PC-3 (cell line): Measurements from ENCODE around the gene KDELR3.

Source experiments
- EZH2 ChIP-seq: fragments of 300-600 bp; sonication (generic); IDR thresholded peaks from one replicate; pipeline ENCODE4 v1.6.1; 2017; ENCODE audit warnings: antibody characterized with exemption, mild to moderate bottlenecking, low read length; ENCODE audit not compliant: unreplicated experiment
- EZH2phosphoT487 ChIP-seq: fragments of 300-600 bp; sonication (generic); IDR thresholded peaks from 2 replicates; pipeline ENCODE4 v1.6.1; 2018; ENCODE audit warnings: mild to moderate bottlenecking, antibody characterized with exemption, low read length, borderline replicate concordance
- TF ChIP-seq, protein P1 (sequence below): fragments of 300-600 bp; sonication (generic); conservative IDR thresholded peaks from 2 replicates; pipeline ENCODE4 v1.5.1; 2017; ENCODE audit warnings: antibody characterized with exemption, low read depth, mild to moderate bottlenecking, low read length

GRCh38 chr22:38503021-38503420 lies 35.1 kb downstream of the KDELR3 start:
- TF ChIP-seq, protein P1, sequence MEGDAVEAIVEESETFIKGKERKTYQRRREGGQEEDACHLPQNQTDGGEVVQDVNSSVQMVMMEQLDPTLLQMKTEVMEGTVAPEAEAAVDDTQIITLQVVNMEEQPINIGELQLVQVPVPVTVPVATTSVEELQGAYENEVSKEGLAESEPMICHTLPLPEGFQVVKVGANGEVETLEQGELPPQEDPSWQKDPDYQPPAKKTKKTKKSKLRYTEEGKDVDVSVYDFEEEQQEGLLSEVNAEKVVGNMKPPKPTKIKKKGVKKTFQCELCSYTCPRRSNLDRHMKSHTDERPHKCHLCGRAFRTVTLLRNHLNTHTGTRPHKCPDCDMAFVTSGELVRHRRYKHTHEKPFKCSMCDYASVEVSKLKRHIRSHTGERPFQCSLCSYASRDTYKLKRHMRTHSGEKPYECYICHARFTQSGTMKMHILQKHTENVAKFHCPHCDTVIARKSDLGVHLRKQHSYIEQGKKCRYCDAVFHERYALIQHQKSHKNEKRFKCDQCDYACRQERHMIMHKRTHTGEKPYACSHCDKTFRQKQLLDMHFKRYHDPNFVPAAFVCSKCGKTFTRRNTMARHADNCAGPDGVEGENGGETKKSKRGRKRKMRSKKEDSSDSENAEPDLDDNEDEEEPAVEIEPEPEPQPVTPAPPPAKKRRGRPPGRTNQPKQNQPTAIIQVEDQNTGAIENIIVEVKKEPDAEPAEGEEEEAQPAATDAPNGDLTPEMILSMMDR, result no peak
- TF ChIP-seq EZH2, result no peak
- TF ChIP-seq EZH2phosphoT487, result no peak
